Astrocyte (in vitro differentiated cells and primary cell): Measurements from ENCODE around the gene NDUFA3.

ENCODE experiments used
- EZH2 ChIP-seq: IDR thresholded peaks from 2 replicates; pipeline ENCODE4 v1.6.1; 2012; ENCODE audit warnings: mild to moderate bottlenecking, low read length, inconsistent platforms; ENCODE audit not compliant: insufficient read depth
- TF ChIP-seq, protein P1 (sequence below): IDR thresholded peaks from 2 replicates; pipeline ENCODE4 v1.5.1; 2011; ENCODE audit warnings: low read depth, mild to moderate bottlenecking, inconsistent platforms, low read length, moderate library complexity; ENCODE audit not compliant: insufficient read depth

GRCh38 chr19:54133312-54133956 lies 30.8 kb downstream of the NDUFA3 start:
- TF ChIP-seq, protein P1, sequence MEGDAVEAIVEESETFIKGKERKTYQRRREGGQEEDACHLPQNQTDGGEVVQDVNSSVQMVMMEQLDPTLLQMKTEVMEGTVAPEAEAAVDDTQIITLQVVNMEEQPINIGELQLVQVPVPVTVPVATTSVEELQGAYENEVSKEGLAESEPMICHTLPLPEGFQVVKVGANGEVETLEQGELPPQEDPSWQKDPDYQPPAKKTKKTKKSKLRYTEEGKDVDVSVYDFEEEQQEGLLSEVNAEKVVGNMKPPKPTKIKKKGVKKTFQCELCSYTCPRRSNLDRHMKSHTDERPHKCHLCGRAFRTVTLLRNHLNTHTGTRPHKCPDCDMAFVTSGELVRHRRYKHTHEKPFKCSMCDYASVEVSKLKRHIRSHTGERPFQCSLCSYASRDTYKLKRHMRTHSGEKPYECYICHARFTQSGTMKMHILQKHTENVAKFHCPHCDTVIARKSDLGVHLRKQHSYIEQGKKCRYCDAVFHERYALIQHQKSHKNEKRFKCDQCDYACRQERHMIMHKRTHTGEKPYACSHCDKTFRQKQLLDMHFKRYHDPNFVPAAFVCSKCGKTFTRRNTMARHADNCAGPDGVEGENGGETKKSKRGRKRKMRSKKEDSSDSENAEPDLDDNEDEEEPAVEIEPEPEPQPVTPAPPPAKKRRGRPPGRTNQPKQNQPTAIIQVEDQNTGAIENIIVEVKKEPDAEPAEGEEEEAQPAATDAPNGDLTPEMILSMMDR: no peak
- no peak for TF ChIP-seq EZH2
